CD14-positive monocyte (primary cell): Measurements from ENCODE around the gene CYFIP2. TPM values are rescaled to one million over a fixed set of nuclear protein-coding genes. Genes with fewer than 3 reads are reported as not detected.

Source experiments
- DNase-seq, 3 donors: peaks; one replicate each; pipeline ENCODE4 v3.0.0-alpha.2; 2011 to 2022
- H2AFZ ChIP-seq: 2 replicates; pipeline ENCODE4 v1.6.0; 2012; ENCODE audit warnings: mild to moderate bottlenecking, low read depth, low read length, inconsistent platforms; ENCODE audit not compliant: insufficient read depth, poor library complexity, severe bottlenecking
- H3K27ac ChIP-seq, 2 donors: 1 replicate in 1 of 2; 2 replicates in 1 of 2; pipeline ENCODE4 v1.5.1; 2012 to 2013; ENCODE audit warnings: low read length in 2 of 2, control low read depth in 1 of 2, inconsistent platforms in 1 of 2, low read depth in 1 of 2, mild to moderate bottlenecking in 1 of 2
- H3K27me3 ChIP-seq, 2 donors: one replicate each; pipeline versions ENCODE4 v1.6.0 to v1.6.1; 2011 to 2013; ENCODE audit warnings: low read length in 2 of 2; ENCODE audit not compliant: control insufficient read depth in 2 of 2, insufficient read depth in 2 of 2
- H3K36me3 ChIP-seq, 2 donors: replicated peaks in 1 of 2; 1 replicate in 1 of 2; 2 replicates in 1 of 2; pipeline versions ENCODE4 v1.5.1 to v1.6.1; 2012 to 2013; ENCODE audit warnings: low read length in 2 of 2, control low read depth in 1 of 2, inconsistent platforms in 1 of 2, mild to moderate bottlenecking in 1 of 2; ENCODE audit not compliant: insufficient read depth in 2 of 2, control insufficient read depth in 1 of 2
- H3K4me1 ChIP-seq, 2 donors: 1 replicate in 1 of 2; 2 replicates in 1 of 2; pipeline versions ENCODE4 v1.5.1 to v1.6.1; 2012 to 2013; ENCODE audit warnings: low read length in 2 of 2, control low read depth in 1 of 2, inconsistent platforms in 1 of 2, mild to moderate bottlenecking in 1 of 2, moderate library complexity in 1 of 2; ENCODE audit not compliant: insufficient read depth in 2 of 2, control insufficient read depth in 1 of 2
- H3K4me2 ChIP-seq: replicated peaks from 2 replicates; pipeline ENCODE3; 2012; ENCODE audit warnings: low read length, moderate library complexity, mild to moderate bottlenecking; ENCODE audit not compliant: poor library complexity, severe bottlenecking; ENCODE audit errors: extremely low read depth
- H3K4me3 ChIP-seq, 3 experiments: fragments of 200-600 bp in 1 of 3; sonication (generic) in 1 of 3; replicated peaks in 1 of 3; 1 replicate in 2 of 3; 2 replicates in 1 of 3; pipeline ENCODE4 v1.5.1; 2011 to 2013; ENCODE audit warnings: low read length in 3 of 3, mild to moderate bottlenecking in 3 of 3, control low read depth in 2 of 3, low read depth in 2 of 3, inconsistent platforms in 1 of 3, moderate library complexity in 1 of 3
- H3K79me2 ChIP-seq: 2 replicates; pipeline ENCODE4 v1.6.0; 2012; ENCODE audit warnings: mild to moderate bottlenecking, control low read depth, inconsistent platforms, low read length, moderate library complexity; ENCODE audit not compliant: insufficient read depth
- H3K9ac ChIP-seq: 2 replicates; pipeline ENCODE4 v1.6.0; 2017; ENCODE audit warnings: low read length, mild to moderate bottlenecking; ENCODE audit not compliant: insufficient read depth, poor library complexity, severe bottlenecking
- H3K9me3 ChIP-seq, 2 donors: replicated peaks in 1 of 2; 1 replicate in 1 of 2; 2 replicates in 1 of 2; pipeline versions ENCODE4 v1.5.1 to v1.6.1; 2012 to 2013; ENCODE audit warnings: low read length in 2 of 2, control low read depth in 1 of 2; ENCODE audit not compliant: control insufficient read depth in 1 of 2, insufficient read depth in 1 of 2
- H4K20me1 ChIP-seq: 2 replicates; pipeline ENCODE4 v1.6.0; 2012; ENCODE audit warnings: mild to moderate bottlenecking, low read length, control low read depth, moderate library complexity; ENCODE audit not compliant: insufficient read depth
- H3K27ac Mint-ChIP-seq, 7 donors: one replicate each; pipeline ENCODE4 v1.8.0; 2020; ENCODE audit warnings: mild to moderate bottlenecking in 7 of 7, mixed read lengths in 7 of 7, moderate library complexity in 6 of 7, inconsistent platforms in 2 of 7
- H3K27me3 Mint-ChIP-seq, 3 donors: one replicate each; pipeline ENCODE4 v1.8.0; 2021 to 2022; ENCODE audit warnings: low read depth in 3 of 3, mild to moderate bottlenecking in 3 of 3, mixed read lengths in 3 of 3, moderate library complexity in 3 of 3, inconsistent platforms in 1 of 3
- H3K36me3 Mint-ChIP-seq, 2 donors: one replicate each; pipeline ENCODE4 v1.8.0; 2020; ENCODE audit warnings: mixed read lengths in 2 of 2, inconsistent platforms in 1 of 2, mild to moderate bottlenecking in 1 of 2
- H3K4me1 Mint-ChIP-seq: one replicate; pipeline ENCODE4 v1.8.0; 2020; ENCODE audit warnings: mild to moderate bottlenecking, mixed read lengths
- H3K4me3 Mint-ChIP-seq, 2 donors: one replicate each; pipeline ENCODE4 v1.8.0; 2020; ENCODE audit warnings: mild to moderate bottlenecking in 2 of 2, mixed read lengths in 2 of 2, moderate library complexity in 1 of 2
- H3K9me3 Mint-ChIP-seq, 7 donors: one replicate each; pipeline ENCODE4 v1.8.0; 2020 to 2022; ENCODE audit warnings: mixed read lengths in 7 of 7, mild to moderate bottlenecking in 6 of 7, moderate library complexity in 6 of 7, inconsistent platforms in 2 of 7
- CTCF ChIP-seq: fragments of 200-600 bp; IDR thresholded peaks from one replicate; pipeline ENCODE4 v1.8.0; 2022; ENCODE audit warnings: antibody characterized with exemption, mild to moderate bottlenecking
- WGBS: methylation state at CpG from one replicate; pipeline ENCODE4 v1.1.5; 2013; ENCODE audit warnings: missing lambda C conversion rate; ENCODE audit not compliant: insufficient coverage; 5-methylcytosine and 5-hydroxymethylcytosine counted together
- intact Hi-C, 2 donors: fragments of 100-400 bp; cut with micrococcal nuclease; formaldehyde crosslinking; loops; one replicate each; pipeline versions ENCODE4 v1.15.0 to v1.15.1; 2023
- polyA plus RNA-seq, 3 donors: library from polyadenylated mRNA; depleted of rRNA in 1 of 3; unstranded in 2 of 3; stranded (reverse) in 1 of 3; fragments of 300-500 nt in 2 of 3; fragments of >200 nt in 1 of 3; fragmentation: Illumina TruSeq in 2 of 3; gene quantifications; 1 replicate in 2 of 3; 2 replicates in 1 of 3; pipeline ENCODE4 v1.2.3, GENCODE V29; 2012 to 2021

CYFIP2 gene
- polyA plus RNA-seq, 3 donors = 33.6 to 45.6 (median 36.0) TPM

GRCh38 chr5:157285310-157286035 lies 19.6 kb downstream of the CYFIP2 start:
- peaks cover 23 to 50% of the 10 kb centered on the region in 2 donors for H3K36me3 ChIP-seq
- Mint-ChIP-seq H3K27ac (peak overlapping the region in 1 of 7 donors; percentile 32), H3K4me3 (no peak overlapping the region), H3K36me3 (peaks cover 37 to 46% of the 10 kb centered on the region in 2 donors), H3K27me3 (no peaks in the 10 kb centered on the region), H3K4me1 (peaks cover 16% of the 10 kb centered on the region), H3K9me3 (no peaks in the 10 kb centered on the region)
- TF ChIP-seq CTCF = no peak
- WGBS = no CpG with 5 or more reads among the region's 10 CpGs
- H3K27me3 ChIP-seq = no peaks in the 10 kb centered on the region
- no peak overlapping the region for H2AFZ ChIP-seq
- peaks cover 10% of the 10 kb centered on the region for H3K79me2 ChIP-seq
- H3K9me3 ChIP-seq = no peaks in the 10 kb centered on the region
- H3K27ac ChIP-seq = no peak overlapping the region
- H3K4me2 ChIP-seq = no peak overlapping the region
- peaks cover 8 to 19% of the 10 kb centered on the region in 2 donors for H3K4me1 ChIP-seq
- no peak for DNase-seq
- H4K20me1 ChIP-seq = peaks cover 23% of the 10 kb centered on the region
- no peak overlapping the region for H3K4me3 ChIP-seq
- H3K9ac ChIP-seq = no peak overlapping the region
- intact Hi-C loops = no loop called here

GRCh38 chr5:157286761-157287211 lies 20.9 kb downstream of the CYFIP2 start:
- Histone ChIP-seq H3K4me1 (peaks cover 4 to 10% of the 10 kb centered on the region in 2 donors), H3K27me3 (no peaks in the 10 kb centered on the region), H3K36me3 (peaks cover 23 to 60% of the 10 kb centered on the region in 2 donors), H3K27ac (no peak overlapping the region), H2AFZ (no peak overlapping the region), H3K9ac (no peak overlapping the region), H3K9me3 (no peaks in the 10 kb centered on the region), H3K79me2 (peaks cover 3% of the 10 kb centered on the region), H4K20me1 (peaks cover 23% of the 10 kb centered on the region), H3K4me3 (no peak overlapping the region), H3K4me2 (no peak overlapping the region)
- no peak overlapping the region for H3K4me3 Mint-ChIP-seq
- 98% methylated on average over 5 of the region's 7 CpGs for WGBS
- peak overlapping the region in 1 of 7 donors; percentile 16 for H3K27ac Mint-ChIP-seq
- no peaks in the 10 kb centered on the region for H3K27me3 Mint-ChIP-seq
- H3K9me3 Mint-ChIP-seq = peaks cover 0 to 3% (median 0%) of the 10 kb centered on the region in 7 donors
- no peak for DNase-seq
- H3K36me3 Mint-ChIP-seq = peaks cover 45 to 48% of the 10 kb centered on the region in 2 donors
- no peak for TF ChIP-seq CTCF
- intact Hi-C loops = no loop called here
- peaks cover 10% of the 10 kb centered on the region for H3K4me1 Mint-ChIP-seq
